Neural progenitor cell (in vitro differentiated cells): Measurements from ENCODE around the gene TNFRSF1B. TPM values are rescaled to one million over a fixed set of nuclear protein-coding genes. Genes with fewer than 3 reads are reported as not detected.

ENCODE experiments used
- DNase-seq: peaks from one replicate; pipeline ENCODE4 v3.0.0-alpha.2; 2016; ENCODE audit warnings: low spot score
- H2AFZ ChIP-seq: fragments of 200-600 bp; sonication (generic); replicated peaks from 2 replicates; pipeline ENCODE4 v1.6.1; 2016; ENCODE audit warnings: antibody characterized with exemption
- H3F3A ChIP-seq: fragments of 200-600 bp; sonication (generic); 2 replicates; pipeline ENCODE4 v1.6.1; 2016; ENCODE audit warnings: antibody characterized with exemption, low read depth
- H3K27ac ChIP-seq: fragments of 200-600 bp; sonication (generic); 2 replicates; pipeline ENCODE4 v1.5.1; 2016; ENCODE audit warnings: mild to moderate bottlenecking
- H3K27me3 ChIP-seq: fragments of 200-600 bp; sonication (generic); 2 replicates; pipeline ENCODE4 v1.6.1; 2016; ENCODE audit warnings: mild to moderate bottlenecking, moderate library complexity
- H3K36me3 ChIP-seq: fragments of 200-600 bp; sonication (generic); 2 replicates; pipeline ENCODE4 v1.5.1; 2016
- H3K4me1 ChIP-seq: fragments of 200-600 bp; sonication (generic); 2 replicates; pipeline ENCODE4 v1.6.1; 2016; ENCODE audit warnings: mixed run types
- H3K4me2 ChIP-seq: fragments of 200-600 bp; sonication (generic); 2 replicates; pipeline ENCODE4 v1.6.1; 2016
- H3K4me3 ChIP-seq: fragments of 200-600 bp; sonication (generic); 2 replicates; pipeline ENCODE4 v1.5.1; 2016
- H3K79me2 ChIP-seq: fragments of 200-600 bp; sonication (generic); 2 replicates; pipeline ENCODE4 v1.6.1; 2016; ENCODE audit warnings: low read depth
- H3K9ac ChIP-seq: fragments of 200-600 bp; sonication (generic); 2 replicates; pipeline ENCODE4 v1.6.1; 2016
- H3K9me3 ChIP-seq: fragments of 200-600 bp; sonication (generic); 2 replicates; pipeline ENCODE4 v1.5.1; 2016; ENCODE audit warnings: low read depth
- H4K20me1 ChIP-seq: fragments of 200-600 bp; sonication (generic); 2 replicates; pipeline ENCODE4 v1.6.1; 2016; ENCODE audit warnings: low read depth
- H3K27ac Mint-ChIP-seq: 3 replicates; pipeline ENCODE4 v1.8.0; 2021; ENCODE audit warnings: mixed read lengths
- H3K27me3 Mint-ChIP-seq: 2 replicates; pipeline ENCODE4 v1.8.0; 2022; ENCODE audit warnings: low read depth, mild to moderate bottlenecking, inconsistent platforms, moderate library complexity, mixed read lengths; ENCODE audit not compliant: insufficient read depth
- H3K36me3 Mint-ChIP-seq: 3 replicates; pipeline ENCODE4 v1.8.0; 2021; ENCODE audit warnings: mixed read lengths
- H3K4me1 Mint-ChIP-seq: 3 replicates; pipeline ENCODE4 v1.8.0; 2021; ENCODE audit warnings: mixed read lengths
- H3K4me3 Mint-ChIP-seq: 3 replicates; pipeline ENCODE4 v1.8.0; 2021; ENCODE audit warnings: mild to moderate bottlenecking, moderate library complexity, mixed read lengths
- H3K9me3 Mint-ChIP-seq: 3 replicates; pipeline ENCODE4 v1.8.0; 2020; ENCODE audit warnings: mixed read lengths
- EZH2 ChIP-seq: fragments of 200-600 bp; sonication (generic); IDR thresholded peaks from 2 replicates; pipeline ENCODE4 v1.6.1; 2017; ENCODE audit warnings: antibody characterized with exemption, mild to moderate bottlenecking, moderate library complexity
- EZH2phosphoT487 ChIP-seq: fragments of 200-600 bp; sonication (generic); IDR thresholded peaks from 2 replicates; pipeline ENCODE4 v1.6.1; 2017; ENCODE audit warnings: antibody characterized with exemption
- total RNA-seq: library from RNA; depleted of rRNA; stranded (reverse); fragments of >200 nt; gene quantifications from 2 replicates; pipeline ENCODE4 v1.2.3, GENCODE V29; 2015; ENCODE audit warnings: low replicate concordance
- TF ChIP-seq, protein P1 (sequence below): fragments of 200-600 bp; sonication (generic); IDR thresholded peaks from 2 replicates; pipeline ENCODE4 v1.5.1; 2017; ENCODE audit warnings: antibody characterized with exemption, mild to moderate bottlenecking

TNFRSF1B gene
- total RNA-seq, 1 donor from 2014 or later: 0.04 TPM

DNA sequence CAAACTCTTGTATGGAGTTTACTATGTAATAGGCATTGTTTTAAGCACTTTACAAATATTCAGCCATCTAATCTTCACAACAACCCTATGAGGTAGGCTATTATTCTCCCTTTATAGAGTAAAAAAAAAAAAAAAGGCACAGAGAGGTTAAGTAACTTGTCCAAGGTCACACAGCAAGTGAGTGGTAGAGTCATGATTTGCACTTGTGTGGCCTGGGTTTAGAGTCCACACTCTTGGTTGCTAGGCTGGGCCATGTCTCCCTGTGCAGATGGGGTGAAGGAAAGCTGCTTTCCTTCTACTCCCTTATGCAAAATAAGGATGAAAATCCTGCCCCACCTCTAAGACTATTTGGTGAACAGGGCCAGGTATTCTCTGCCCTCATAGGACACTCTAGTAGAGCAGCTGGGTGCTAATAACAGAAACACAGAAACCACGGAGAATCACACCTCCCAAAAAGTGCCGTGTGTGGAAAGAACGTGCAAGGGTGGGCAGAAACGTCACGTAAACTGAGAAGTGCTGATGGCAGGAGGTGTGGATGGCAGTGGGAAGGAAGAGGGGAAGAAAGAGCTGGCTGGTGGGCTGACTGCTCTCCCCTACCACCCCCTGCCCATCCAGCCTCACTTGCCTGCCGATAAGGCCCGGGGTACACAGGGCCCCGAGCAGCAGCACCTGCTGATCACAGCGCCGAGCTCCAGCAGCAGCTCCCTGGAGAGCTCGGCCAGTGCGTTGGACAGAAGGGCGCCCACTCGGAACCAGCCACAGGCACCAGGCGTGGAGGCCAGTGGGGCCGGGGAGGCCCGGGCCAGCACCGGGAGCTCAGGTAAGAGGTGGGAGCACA is 34.8 kb downstream of the TNFRSF1B start:
- H4K20me1 ChIP-seq: no peaks in the 10 kb centered on the region
- Mint-ChIP-seq H3K4me1 (peaks cover 26% of the 10 kb centered on the region), H3K27me3 (peaks cover 10% of the 10 kb centered on the region), H3K4me3 (no peak overlapping the region), H3K9me3 (no peaks in the 10 kb centered on the region), H3K27ac (no peak overlapping the region), H3K36me3 (no peaks in the 10 kb centered on the region)
- TF ChIP-seq EZH2: no peak
- TF ChIP-seq, protein P1, sequence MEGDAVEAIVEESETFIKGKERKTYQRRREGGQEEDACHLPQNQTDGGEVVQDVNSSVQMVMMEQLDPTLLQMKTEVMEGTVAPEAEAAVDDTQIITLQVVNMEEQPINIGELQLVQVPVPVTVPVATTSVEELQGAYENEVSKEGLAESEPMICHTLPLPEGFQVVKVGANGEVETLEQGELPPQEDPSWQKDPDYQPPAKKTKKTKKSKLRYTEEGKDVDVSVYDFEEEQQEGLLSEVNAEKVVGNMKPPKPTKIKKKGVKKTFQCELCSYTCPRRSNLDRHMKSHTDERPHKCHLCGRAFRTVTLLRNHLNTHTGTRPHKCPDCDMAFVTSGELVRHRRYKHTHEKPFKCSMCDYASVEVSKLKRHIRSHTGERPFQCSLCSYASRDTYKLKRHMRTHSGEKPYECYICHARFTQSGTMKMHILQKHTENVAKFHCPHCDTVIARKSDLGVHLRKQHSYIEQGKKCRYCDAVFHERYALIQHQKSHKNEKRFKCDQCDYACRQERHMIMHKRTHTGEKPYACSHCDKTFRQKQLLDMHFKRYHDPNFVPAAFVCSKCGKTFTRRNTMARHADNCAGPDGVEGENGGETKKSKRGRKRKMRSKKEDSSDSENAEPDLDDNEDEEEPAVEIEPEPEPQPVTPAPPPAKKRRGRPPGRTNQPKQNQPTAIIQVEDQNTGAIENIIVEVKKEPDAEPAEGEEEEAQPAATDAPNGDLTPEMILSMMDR: no peak
- no peak for TF ChIP-seq EZH2phosphoT487
- DNase-seq: no peak
- H3K4me2 ChIP-seq: no peak overlapping the region
- H3K9me3 ChIP-seq: no peaks in the 10 kb centered on the region
- no peaks in the 10 kb centered on the region for H3K4me1 ChIP-seq
- no peak overlapping the region for H3K4me3 ChIP-seq
- no peak overlapping the region for H2AFZ ChIP-seq
- no peaks in the 10 kb centered on the region for H3K79me2 ChIP-seq
- no peaks in the 10 kb centered on the region for H3F3A ChIP-seq
- H3K27me3 ChIP-seq: no peaks in the 10 kb centered on the region
- H3K9ac ChIP-seq: no peak overlapping the region
- no peak overlapping the region for H3K27ac ChIP-seq
- no peaks in the 10 kb centered on the region for H3K36me3 ChIP-seq

DNA sequence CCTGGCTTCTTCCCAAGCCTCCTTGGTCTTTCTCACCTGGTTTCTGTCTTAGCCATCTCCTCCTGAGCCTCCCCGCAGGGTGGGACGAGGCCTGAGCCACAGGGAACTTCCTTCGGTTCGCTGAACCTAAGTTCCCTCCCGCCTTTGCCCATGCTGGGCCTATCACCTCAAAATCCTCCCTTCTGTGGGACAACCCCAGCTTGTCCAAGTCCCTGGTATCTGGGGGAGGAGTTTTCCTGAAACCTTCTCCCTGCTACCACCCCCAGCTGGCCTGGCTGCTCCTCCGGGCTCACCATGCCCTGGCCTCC is 35.4 kb downstream of the TNFRSF1B start:
- TF ChIP-seq, protein P1: no peak
- TF ChIP-seq EZH2phosphoT487: no peak
- no peak for TF ChIP-seq EZH2
- Histone ChIP-seq H2AFZ (no peak overlapping the region), H3K9ac (no peak overlapping the region), H3K36me3 (no peaks in the 10 kb centered on the region), H3K9me3 (no peaks in the 10 kb centered on the region), H3K4me2 (no peak overlapping the region), H3K79me2 (no peaks in the 10 kb centered on the region), H3K4me1 (no peaks in the 10 kb centered on the region), H4K20me1 (no peaks in the 10 kb centered on the region), H3K27me3 (no peaks in the 10 kb centered on the region), H3K27ac (no peak overlapping the region), H3K4me3 (no peak overlapping the region), H3F3A (no peaks in the 10 kb centered on the region)
- H3K4me1 Mint-ChIP-seq: peaks cover 26% of the 10 kb centered on the region
- H3K36me3 Mint-ChIP-seq: no peaks in the 10 kb centered on the region
- H3K9me3 Mint-ChIP-seq: no peaks in the 10 kb centered on the region
- DNase-seq: no peak
- H3K27ac Mint-ChIP-seq: peak overlapping the region; percentile 74
- peaks cover 10% of the 10 kb centered on the region for H3K27me3 Mint-ChIP-seq
- no peak overlapping the region for H3K4me3 Mint-ChIP-seq

DNA sequence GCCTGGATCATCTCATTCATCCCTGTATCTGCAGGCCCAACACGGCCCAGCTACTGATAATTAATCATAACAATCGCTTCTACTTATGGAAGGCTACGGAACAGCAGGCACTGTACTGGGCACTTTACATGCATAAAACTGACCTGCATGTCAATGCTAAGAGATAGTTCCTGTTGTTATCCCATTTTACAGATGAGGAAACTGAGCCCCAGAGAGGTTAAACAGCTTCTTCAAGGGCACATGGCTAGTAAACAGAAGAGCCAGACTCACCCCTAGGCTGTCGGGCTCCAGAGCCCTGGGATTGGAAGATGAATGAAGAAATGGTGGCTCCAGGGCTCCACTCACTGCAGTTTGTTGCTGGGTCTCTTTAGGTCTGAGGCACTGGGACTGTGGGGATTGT is 35.8 kb downstream of the TNFRSF1B start:
- no peak overlapping the region for H2AFZ ChIP-seq
- TF ChIP-seq, protein P1: no peak
- no peak for TF ChIP-seq EZH2phosphoT487
- TF ChIP-seq EZH2: no peak
- no peak overlapping the region for H3K27ac ChIP-seq
- no peaks in the 10 kb centered on the region for H3K4me1 ChIP-seq
- H3K79me2 ChIP-seq: no peaks in the 10 kb centered on the region
- no peaks in the 10 kb centered on the region for H3K9me3 Mint-ChIP-seq
- no peaks in the 10 kb centered on the region for H3K36me3 Mint-ChIP-seq
- no peak overlapping the region for H3K9ac ChIP-seq
- H4K20me1 ChIP-seq: no peaks in the 10 kb centered on the region
- H3K27me3 ChIP-seq: no peaks in the 10 kb centered on the region
- no peaks in the 10 kb centered on the region for H3K36me3 ChIP-seq
- peaks cover 10% of the 10 kb centered on the region for H3K27me3 Mint-ChIP-seq
- no peaks in the 10 kb centered on the region for H3K9me3 ChIP-seq
- peaks cover 26% of the 10 kb centered on the region for H3K4me1 Mint-ChIP-seq
- H3F3A ChIP-seq: no peaks in the 10 kb centered on the region
- peak overlapping the region; percentile 74 for H3K27ac Mint-ChIP-seq
- H3K4me3 ChIP-seq: no peak overlapping the region
- DNase-seq: no peak
- no peak overlapping the region for H3K4me2 ChIP-seq
- no peak overlapping the region for H3K4me3 Mint-ChIP-seq
